ENCODE results near the gene ADAMTS3.
A peak's percentile ranks its signal among the peaks of the same experiment; 100 is the strongest.

Gene ADAMTS3

GRCh38 chr4:72330381-72330780, 238.6 kb downstream of the ADAMTS3 start:
- no peak for DNase-seq

- no peak for DNase-seq
These were observed 242.1 kb downstream of the ADAMTS3 start for GRCh38 chr4:72326692-72327632.

GRCh38 chr4:72325215-72325614, 243.8 kb downstream of the ADAMTS3 start:
- DNase-seq, result no peak

GRCh38 chr4:72323227-72323626, 245.8 kb downstream of the ADAMTS3 start:
- DNase-seq, result no peak

- DNase-seq, result no peak
These were observed 248.6 kb downstream of the ADAMTS3 start for GRCh38 chr4:72320223-72320948.

- DNase-seq, result no peak
These were observed 249.4 kb downstream of the ADAMTS3 start for GRCh38 chr4:72319601-72320021.

GRCh38 chr4:72318421-72319170, 250.4 kb downstream of the ADAMTS3 start:
- DNase-seq, result no peak

- no peak for DNase-seq
These were observed 254.2 kb downstream of the ADAMTS3 start for GRCh38 chr4:72314869-72315268.

- no peak for DNase-seq
These were observed 255.9 kb downstream of the ADAMTS3 start for GRCh38 chr4:72313121-72313520.

- no peak for DNase-seq
These were observed 256.9 kb downstream of the ADAMTS3 start for GRCh38 chr4:72312032-72312650.

GRCh38 chr4:72311291-72311690, 257.7 kb downstream of the ADAMTS3 start:
- DNase-seq, result no peak

GRCh38 chr4:72305620-72306019, 263.4 kb downstream of the ADAMTS3 start:
- no peak for DNase-seq

GRCh38 chr4:72305080-72305479, 263.9 kb downstream of the ADAMTS3 start:
- no peak for DNase-seq

- DNase-seq, result peak; percentile 24
These were observed 265.9 kb downstream of the ADAMTS3 start for GRCh38 chr4:72302981-72303704.

GRCh38 chr4:72301759-72302158, 267.3 kb downstream of the ADAMTS3 start:
- no peak for DNase-seq

- no peak for DNase-seq
These were observed 268.9 kb downstream of the ADAMTS3 start for GRCh38 chr4:72300126-72300525.

- DNase-seq, result no peak
These were observed 273.0 kb downstream of the ADAMTS3 start for GRCh38 chr4:72295966-72296557.

- no peak for DNase-seq
These were observed 278.3 kb downstream of the ADAMTS3 start for GRCh38 chr4:72290737-72291136.

GRCh38 chr4:72286910-72287309, 282.1 kb downstream of the ADAMTS3 start:
- DNase-seq, result no peak

GRCh38 chr4:72286185-72286584, 282.8 kb downstream of the ADAMTS3 start:
- no peak for DNase-seq

- DNase-seq, result no peak
These were observed 285.7 kb downstream of the ADAMTS3 start for GRCh38 chr4:72283357-72283756.

GRCh38 chr4:72280252-72280651, 288.8 kb downstream of the ADAMTS3 start:
- DNase-seq, result no peak
